Keratinocyte (primary cell): ENCODE measurements around the gene CXCR4. TPM values are rescaled to one million over a fixed set of nuclear protein-coding genes. Genes with fewer than 3 reads are reported as not detected.

ENCODE experiments used
- DNase-seq: peaks from one replicate; pipeline ENCODE4 v3.0.0-alpha.2; 2011; ENCODE audit warnings: low read depth, missing footprints, low spot score
- FAIRE-seq: peaks from 2 replicates; lab custom pipeline; 2011; peaks lifted over from hg19 to GRCh38; lab: Jason Lieb, UNC
- H2AFZ ChIP-seq: 2 replicates; pipeline ENCODE4 v1.6.0; 2012; ENCODE audit warnings: low read length, control low read depth, inconsistent platforms; ENCODE audit not compliant: control insufficient read depth
- H3K27ac ChIP-seq: 2 replicates; pipeline ENCODE4 v1.5.1; 2011; ENCODE audit warnings: low read length; ENCODE audit not compliant: control insufficient read depth, insufficient read depth
- H3K27me3 ChIP-seq: 3 replicates; pipeline ENCODE4 v1.6.0; 2011; ENCODE audit warnings: low read length; ENCODE audit not compliant: control insufficient read depth, insufficient read depth; ENCODE audit errors: extremely low read depth
- H3K36me3 ChIP-seq, 2 experiments: 2 replicates in 1 of 2; 3 replicates in 1 of 2; pipeline ENCODE4 v1.5.1; 2011; ENCODE audit warnings: low read length in 2 of 2, mild to moderate bottlenecking in 1 of 2; ENCODE audit not compliant: control insufficient read depth in 2 of 2, insufficient read depth in 2 of 2; ENCODE audit errors: extremely low read depth in 1 of 2
- H3K4me1 ChIP-seq: 3 replicates; pipeline ENCODE4 v1.5.1; 2011; ENCODE audit warnings: low read length; ENCODE audit not compliant: control insufficient read depth, insufficient read depth; ENCODE audit errors: extremely low read depth
- H3K4me2 ChIP-seq: 3 replicates; pipeline ENCODE4 v1.6.0; 2011; ENCODE audit warnings: low read depth, low read length; ENCODE audit not compliant: control insufficient read depth, insufficient read depth; ENCODE audit errors: extremely low read depth
- H3K4me3 ChIP-seq, 3 experiments: fragments of 200-600 bp in 1 of 3; sonication (generic) in 1 of 3; 2 replicates in 2 of 3; 3 replicates in 1 of 3; pipeline ENCODE4 v1.5.1; 2011 to 2016; ENCODE audit warnings: low read length in 3 of 3, mild to moderate bottlenecking in 3 of 3, control low read depth in 2 of 3, inconsistent platforms in 1 of 3, low read depth in 1 of 3, mixed read lengths in 1 of 3, mixed run types in 1 of 3, moderate library complexity in 1 of 3; ENCODE audit not compliant: control insufficient read depth in 2 of 3, insufficient read depth in 2 of 3; ENCODE audit errors: extremely low read depth in 1 of 3
- H3K79me2 ChIP-seq: 2 replicates; pipeline ENCODE4 v1.6.0; 2012; ENCODE audit warnings: low read length; ENCODE audit not compliant: control insufficient read depth, insufficient read depth
- H3K9ac ChIP-seq: 3 replicates; pipeline ENCODE4 v1.6.0; 2011; ENCODE audit warnings: low read length; ENCODE audit not compliant: control insufficient read depth, insufficient read depth; ENCODE audit errors: extremely low read depth
- H3K9me1 ChIP-seq: 3 replicates; pipeline ENCODE4 v1.6.0; 2011; ENCODE audit warnings: low read length; ENCODE audit not compliant: control insufficient read depth, insufficient read depth; ENCODE audit errors: extremely low read depth
- H3K9me3 ChIP-seq: 2 replicates; pipeline ENCODE4 v1.5.1; 2012; ENCODE audit warnings: low read depth, low read length; ENCODE audit not compliant: control insufficient read depth
- H4K20me1 ChIP-seq: 3 replicates; pipeline ENCODE4 v1.6.0; 2011; ENCODE audit warnings: low read length; ENCODE audit not compliant: control insufficient read depth, insufficient read depth; ENCODE audit errors: extremely low read depth
- CTCF ChIP-seq, 3 experiments: IDR thresholded peaks in 1 of 3; conservative IDR thresholded peaks in 1 of 3; optimal IDR thresholded peaks in 1 of 3; 2 replicates in 2 of 3; 3 replicates in 1 of 3; pipeline versions ENCODE3 to v1.5.1; 2011; ENCODE audit warnings: low read length in 3 of 3, mild to moderate bottlenecking in 3 of 3, moderate library complexity in 2 of 3, control low read depth in 1 of 3, inconsistent platforms in 1 of 3; ENCODE audit not compliant: insufficient read depth in 2 of 3; ENCODE audit errors: extremely low read depth in 1 of 3
- EZH2 ChIP-seq: IDR thresholded peaks from one replicate; pipeline ENCODE4 v1.6.1; 2012; ENCODE audit warnings: inconsistent platforms, mild to moderate bottlenecking, low read length, moderate library complexity
- dilution Hi-C: fragments of 300-500 bp; cut with MboI; formaldehyde crosslinking; loops from one replicate; pipeline ENCODE4 v1.7.0; 2020; ENCODE audit warnings: low sequenced_read_pairs; ENCODE audit not compliant: extremely low pct_ligation_motif_present
- polyA plus RNA-seq, 5 experiments: library from polyadenylated mRNA; depleted of rRNA in 3 of 5; stranded (reverse) in 3 of 5; stranded (forward) in 1 of 5; unstranded in 1 of 5; fragments of >200 nt; gene quantifications; 1 replicate in 1 of 5; 2 replicates in 3 of 5; 3 replicates in 1 of 5; pipeline versions ENCODE4 v1.2.1 to v1.2.3, GENCODE V29; 2011 to 2012; ENCODE audit warnings: missing spikeins in 2 of 5, low read depth in 1 of 5, low replicate concordance in 1 of 5

CXCR4 gene
- polyA plus RNA-seq, 1 donor (not counting 4 experiments of a cell fraction or from before 2014, with no cell fraction given), result 0.08 TPM

GRCh38 chr2:136130045-136130444 lies 12.1 kb upstream of the CXCR4 start:
- Histone ChIP-seq H3K79me2 (no peaks in the 10 kb centered on the region), H4K20me1 (no peaks in the 10 kb centered on the region), H3K9me1 (no peaks in the 10 kb centered on the region), H2AFZ (no peak overlapping the region), H3K36me3 (no peaks in the 10 kb centered on the region), H3K9me3 (no peaks in the 10 kb centered on the region), H3K27me3 (peaks cover 18% of the 10 kb centered on the region), H3K4me3 (no peak overlapping the region), H3K4me1 (no peaks in the 10 kb centered on the region), H3K4me2 (no peak overlapping the region), H3K9ac (no peak overlapping the region), H3K27ac (no peak overlapping the region)
- dilution Hi-C loops, result no loop called here
- FAIRE-seq, result no peak
- TF ChIP-seq CTCF (optimal IDR thresholded peaks at IDR 0.05 in 1 of 3, IDR thresholded peaks at IDR 0.05 in 1 of 3, conservative IDR thresholded peaks at IDR 0.05 in 1 of 3; ENCODE audit: extremely low read depth in 1 of 3, insufficient read depth in 2 of 3, low read length in 3 of 3), result no peak
- no peak for TF ChIP-seq EZH2
- no peak for DNase-seq

GRCh38 chr2:136129601-136130000 lies 11.7 kb upstream of the CXCR4 start:
- Histone ChIP-seq H3K4me1 (no peaks in the 10 kb centered on the region), H4K20me1 (no peaks in the 10 kb centered on the region), H2AFZ (no peak overlapping the region), H3K4me2 (no peak overlapping the region), H3K9me1 (no peaks in the 10 kb centered on the region), H3K79me2 (no peaks in the 10 kb centered on the region), H3K9me3 (no peaks in the 10 kb centered on the region), H3K4me3 (no peak overlapping the region), H3K9ac (no peak overlapping the region), H3K36me3 (no peaks in the 10 kb centered on the region), H3K27me3 (peaks cover 18% of the 10 kb centered on the region), H3K27ac (no peak overlapping the region)
- dilution Hi-C loops, result no loop called here
- no peak for FAIRE-seq
- TF ChIP-seq EZH2 (no peak), CTCF (optimal IDR thresholded peaks at IDR 0.05 in 1 of 3, IDR thresholded peaks at IDR 0.05 in 1 of 3, conservative IDR thresholded peaks at IDR 0.05 in 1 of 3; ENCODE audit: extremely low read depth in 1 of 3, insufficient read depth in 2 of 3, low read length in 3 of 3) (no peak)
- DNase-seq, result no peak
